HL-60 (cell line): Measurements from ENCODE around the gene FOXC2.

Experiments used
- DNase-seq, 2 experiments: peaks; one replicate each; pipeline ENCODE4 v3.0.0-alpha.2; 2010 to 2020; ENCODE audit warnings: low read depth in 1 of 2, low spot score in 1 of 2
- H3K27ac ChIP-seq: fragments of 250-450 bp; sonication (Bioruptor Pico); replicated peaks from 2 replicates; pipeline ENCODE4 v1.5.1; 2020; ENCODE audit warnings: mild to moderate bottlenecking, moderate library complexity
- H3K27me3 ChIP-seq: fragments of 250-450 bp; sonication (Bioruptor Pico); 2 replicates; pipeline ENCODE4 v1.5.1; 2021; ENCODE audit warnings: mild to moderate bottlenecking, moderate library complexity; ENCODE audit not compliant: insufficient read depth, poor library complexity, severe bottlenecking
- H3K4me3 ChIP-seq: replicated peaks from 2 replicates; pipeline ENCODE4 v1.5.1; 2011; ENCODE audit warnings: mild to moderate bottlenecking, control low read depth, low read length; ENCODE audit not compliant: insufficient read depth
- CTCF ChIP-seq: IDR thresholded peaks from one replicate; pipeline ENCODE4 v1.5.1; 2011; ENCODE audit warnings: low read length, control low read depth, inconsistent platforms; ENCODE audit not compliant: insufficient read depth
- GABPA ChIP-seq: IDR thresholded peaks from 2 replicates; pipeline ENCODE4 v1.6.1; 2012; ENCODE audit warnings: low read depth
- POLR2AphosphoS5 ChIP-seq: IDR thresholded peaks from 2 replicates; pipeline ENCODE4 v1.6.1; 2012; ENCODE audit warnings: low read depth
- REST ChIP-seq: IDR thresholded peaks from 2 replicates; pipeline ENCODE4 v1.6.1; 2012; ENCODE audit warnings: low read depth; ENCODE audit not compliant: insufficient replicate concordance
- SPI1 ChIP-seq: IDR thresholded peaks from 2 replicates; pipeline ENCODE4 v1.6.1; 2012; ENCODE audit warnings: low read depth, mild to moderate bottlenecking, borderline replicate concordance

Gene FOXC2

GRCh38 chr16:86604436-86605193, 38.0 kb downstream of the FOXC2 start:
- Histone ChIP-seq H3K4me3 (no peak overlapping the region), H3K27me3 (no peaks in the 10 kb centered on the region), H3K27ac (no peak overlapping the region)
- TF ChIP-seq SPI1 = no peak
- no peak for TF ChIP-seq REST
- TF ChIP-seq POLR2AphosphoS5 = no peak
- no peak for TF ChIP-seq GABPA
- no peak for TF ChIP-seq CTCF
- DNase-seq = no peak

GRCh38 chr16:86605950-86606349, 39.3 kb downstream of the FOXC2 start:
- Histone ChIP-seq H3K4me3 (no peak overlapping the region), H3K27me3 (no peaks in the 10 kb centered on the region), H3K27ac (no peak overlapping the region)
- no peak for DNase-seq
- TF ChIP-seq CTCF (no peak), POLR2AphosphoS5 (no peak), REST (no peak), SPI1 (no peak), GABPA (no peak)

GRCh38 chr16:86608301-86608747, 41.7 kb downstream of the FOXC2 start:
- Histone ChIP-seq H3K4me3 (no peak overlapping the region), H3K27me3 (no peaks in the 10 kb centered on the region), H3K27ac (no peak overlapping the region)
- no peak for DNase-seq
- no peak for TF ChIP-seq POLR2AphosphoS5
- TF ChIP-seq GABPA = no peak
- TF ChIP-seq SPI1 = no peak
- no peak for TF ChIP-seq CTCF
- TF ChIP-seq REST = no peak
